ENCODE results near the gene FAHD2A. TPM values are rescaled to one million over a fixed set of nuclear protein-coding genes. Genes with fewer than 3 reads are reported as not detected.
"Not testable (repeated sequence)": the region's sequence is repeated elsewhere in the genome, so short reads cannot be mapped to it uniquely, and the experiment has no call there.

Gene FAHD2A
- total and polyA plus RNA-seq, 8 donors = 23.6 to 42.3 (median 37.3) TPM

DNA sequence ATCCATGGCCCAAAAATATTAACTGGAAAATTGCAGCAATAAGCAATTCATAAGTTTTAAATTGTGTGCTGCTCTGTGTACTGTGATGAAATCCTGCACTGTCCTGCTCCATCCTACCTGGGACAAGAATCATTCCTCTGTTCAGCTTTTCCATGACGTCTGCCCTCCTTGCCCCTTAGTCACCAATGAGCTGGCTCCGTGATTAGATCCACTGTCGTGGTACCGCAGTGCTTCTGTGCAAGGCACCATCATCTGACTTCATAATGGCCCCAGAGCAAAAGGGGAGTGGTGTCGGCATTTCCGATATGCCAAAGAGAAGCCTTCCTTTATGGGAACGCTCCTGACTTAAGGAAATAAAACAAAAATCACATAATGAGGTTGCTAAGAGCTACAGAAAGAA lies 3.4 kb upstream of the FAHD2A start:
- no peak for DNase-seq
- intact Hi-C loops (cut with DNase I) = no loop called here
- H3K27ac ChIP-seq = no peak overlapping the region
- no peaks in the 10 kb centered on the region for H3K27me3 ChIP-seq
- H3K4me1 ChIP-seq = peaks cover 16 to 19% of the 10 kb centered on the region in 2 donors
- no peak for TF ChIP-seq CTCF (IDR thresholded peaks at IDR 0.05)
- ATAC-seq = no peak
- H3K9me3 ChIP-seq = no peaks in the 10 kb centered on the region
- no peak overlapping the region for H3K4me3 ChIP-seq
- H3K36me3 ChIP-seq = no peaks in the 10 kb centered on the region

DNA sequence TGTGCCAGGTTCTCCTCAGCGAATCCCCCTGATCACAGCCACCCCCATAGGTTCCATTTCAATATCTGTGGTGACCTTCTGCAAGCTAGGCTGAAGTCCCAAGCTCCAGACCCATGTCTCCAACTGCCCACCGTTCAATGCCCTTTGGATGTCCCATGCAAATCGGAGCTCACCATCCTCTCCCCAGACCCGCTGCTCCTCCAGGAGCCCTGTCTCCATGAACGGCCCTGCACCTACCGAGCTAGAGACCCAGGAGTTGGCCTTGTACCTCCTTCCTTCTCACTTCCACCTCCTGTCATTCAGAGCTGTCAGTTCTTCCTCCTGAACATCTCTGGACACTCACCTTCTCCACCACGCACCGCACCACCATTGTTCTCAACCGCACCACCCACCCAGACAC lies 1.0 kb upstream of the FAHD2A start:
- intact Hi-C loops (cut with DNase I) = no loop called here
- H3K36me3 ChIP-seq = no peaks in the 10 kb centered on the region
- TF ChIP-seq CTCF (IDR thresholded peaks at IDR 0.05) = no peak
- no peaks in the 10 kb centered on the region for H3K9me3 ChIP-seq
- H3K27ac ChIP-seq = no peak overlapping the region
- peak overlapping the region in 1 of 2 donors; percentile 83 for H3K4me3 ChIP-seq
- no peak for DNase-seq
- ATAC-seq = no peak
- peaks cover 16 to 19% of the 10 kb centered on the region in 2 donors for H3K4me1 ChIP-seq
- H3K27me3 ChIP-seq = no peaks in the 10 kb centered on the region

DNA sequence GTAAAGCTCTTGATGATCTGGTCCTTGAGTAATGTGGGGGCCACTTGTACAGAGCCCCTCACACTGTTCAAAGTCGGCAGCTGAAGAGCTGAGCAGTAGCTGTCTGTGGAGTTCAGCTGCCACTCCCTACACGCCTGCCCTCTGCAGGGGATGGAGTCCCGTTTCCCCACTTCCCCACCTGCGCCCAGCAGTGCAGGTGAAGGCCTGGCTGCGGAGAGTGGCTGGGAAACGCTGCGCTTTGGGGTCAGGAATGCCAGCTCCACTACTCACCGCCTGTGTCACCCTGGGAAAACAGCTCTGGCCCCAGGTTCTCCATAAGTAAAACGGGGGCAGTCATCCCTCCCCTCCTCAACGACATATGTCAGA lies 521 bp upstream of the FAHD2A start:
- intact Hi-C loops (cut with DNase I); H3K27me3 ChIP-seq; H3K36me3 ChIP-seq; H3K9me3 ChIP-seq: not testable (repeated sequence)
- H3K4me3 ChIP-seq = peak overlapping the region; percentile 83 to 97
- H3K4me1 ChIP-seq = peaks cover 16 to 19% of the 10 kb centered on the region in 2 donors
- DNase-seq (peak in 1 of 4 donors; percentile 16), ATAC-seq (peak; percentile 71)
- peak overlapping the region; percentile 75 to 85 for H3K27ac ChIP-seq

- peak in 1 of 2 donors; percentile 15 for TF ChIP-seq CTCF (IDR thresholded peaks at IDR 0.05)
- H3K27ac ChIP-seq = peak overlapping the region; percentile 75 to 85
- H3K9me3 ChIP-seq; H3K27me3 ChIP-seq; intact Hi-C loops (cut with DNase I); H3K36me3 ChIP-seq: not testable (repeated sequence)
- DNase-seq (peak in 1 of 4 donors; percentile 21), ATAC-seq (peak; percentile 72)
- peak overlapping the region; percentile 83 to 97 for H3K4me3 ChIP-seq
- H3K4me1 ChIP-seq = peaks cover 16 to 19% of the 10 kb centered on the region in 2 donors
Measured at GRCh38 chr2:95403204-95403721, 755 bp downstream of the FAHD2A start.

GRCh38 chr2:95403824-95404223 lies 1.3 kb downstream of the FAHD2A start:
- H3K4me1 ChIP-seq = peaks cover 16 to 19% of the 10 kb centered on the region in 2 donors
- H3K9me3 ChIP-seq; H3K36me3 ChIP-seq; H3K27ac ChIP-seq; DNase-seq; ATAC-seq; H3K4me3 ChIP-seq; H3K27me3 ChIP-seq; intact Hi-C loops (cut with DNase I): not testable (repeated sequence)

DNA sequence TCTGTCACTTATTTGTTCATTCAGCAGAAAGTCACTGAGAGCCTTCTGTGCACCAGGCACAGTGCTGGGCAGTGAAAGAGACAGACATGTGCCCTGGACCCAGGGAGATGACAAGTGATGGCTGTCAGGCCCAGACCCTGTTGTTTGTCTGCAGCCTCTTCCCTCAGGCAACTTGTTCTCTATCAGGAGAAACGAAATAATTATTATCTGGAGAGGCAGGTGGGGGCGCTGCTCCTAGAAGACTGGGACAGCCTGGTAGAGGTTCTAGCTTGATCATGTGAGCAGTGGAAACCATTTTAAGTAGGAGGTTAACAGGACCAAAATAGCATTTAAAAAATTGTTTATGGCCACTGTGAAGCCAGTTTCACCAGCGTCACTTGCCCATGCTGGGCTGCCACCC lies 2.2 kb downstream of the FAHD2A start:
- H3K4me3 ChIP-seq; ATAC-seq; H3K27me3 ChIP-seq; H3K27ac ChIP-seq; DNase-seq; H3K36me3 ChIP-seq; intact Hi-C loops (cut with DNase I); H3K9me3 ChIP-seq: not testable (repeated sequence)
- peaks cover 16 to 19% of the 10 kb centered on the region in 2 donors for H3K4me1 ChIP-seq

DNA sequence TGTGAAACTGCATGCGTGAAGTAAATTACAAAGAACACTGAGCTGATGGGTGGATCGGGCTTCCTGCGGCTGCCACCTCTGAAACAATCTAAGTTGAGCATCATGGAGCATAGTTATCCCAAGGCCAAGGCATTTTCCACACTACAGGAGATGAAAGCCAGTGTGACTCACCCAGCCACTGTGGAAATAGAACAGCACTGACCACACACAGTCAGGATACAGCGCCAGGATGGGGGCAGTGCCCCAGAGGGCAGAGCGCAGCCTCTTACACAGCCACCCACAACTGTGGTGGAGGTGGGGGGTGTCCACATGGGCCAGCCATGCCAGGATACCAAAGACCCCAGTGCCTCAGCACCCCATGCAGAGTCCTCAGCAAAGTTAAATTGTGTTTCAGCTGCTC lies 8.7 kb downstream of the FAHD2A start:
- H3K36me3 ChIP-seq; H3K9me3 ChIP-seq; DNase-seq; H3K4me1 ChIP-seq; H3K4me3 ChIP-seq; intact Hi-C loops (cut with DNase I); ATAC-seq; H3K27me3 ChIP-seq; H3K27ac ChIP-seq: not testable (repeated sequence)
